ES-I3 (cell line): ENCODE results near the gene ATP9B.
"Not testable (repeated sequence)": the region's sequence is repeated elsewhere in the genome, so short reads cannot be mapped to it uniquely, and the experiment has no call there.

Source experiments
- H3K36me3 ChIP-seq: 2 replicates; pipeline ENCODE4 v1.6.1; 2013; ENCODE audit warnings: mild to moderate bottlenecking, low read length, control low read depth, moderate library complexity; ENCODE audit not compliant: insufficient read depth
- H3K4me1 ChIP-seq: 2 replicates; pipeline ENCODE4 v1.6.1; 2013; ENCODE audit warnings: mild to moderate bottlenecking, control low read depth, low read length; ENCODE audit not compliant: insufficient read depth
- H3K9ac ChIP-seq: 2 replicates; pipeline ENCODE4 v1.6.1; 2013; ENCODE audit warnings: low read depth, mild to moderate bottlenecking, low read length, moderate library complexity
- H3K9me3 ChIP-seq: 2 replicates; pipeline ENCODE4 v1.6.1; 2013; ENCODE audit warnings: mild to moderate bottlenecking, low read length, moderate library complexity; ENCODE audit not compliant: control insufficient read depth, insufficient read depth

The ATP9B gene

GRCh38 chr18:79133724-79134123 lies 64.5 kb downstream of the ATP9B start:
- Histone ChIP-seq H3K4me1 (no peaks in the 10 kb centered on the region), H3K9me3 (no peaks in the 10 kb centered on the region), H3K9ac (no peak overlapping the region), H3K36me3 (no peaks in the 10 kb centered on the region)

- Histone ChIP-seq H3K9me3 (no peaks in the 10 kb centered on the region), H3K4me1 (no peaks in the 10 kb centered on the region), H3K9ac (no peak overlapping the region), H3K36me3 (no peaks in the 10 kb centered on the region)
These were observed 66.7 kb downstream of the ATP9B start for GRCh38 chr18:79135924-79136323.

GRCh38 chr18:79136742-79137141 lies 67.5 kb downstream of the ATP9B start:
- Histone ChIP-seq H3K9me3 (no peaks in the 10 kb centered on the region), H3K4me1 (no peaks in the 10 kb centered on the region), H3K9ac (no peak overlapping the region), H3K36me3 (no peaks in the 10 kb centered on the region)

- Histone ChIP-seq H3K36me3 (no peaks in the 10 kb centered on the region), H3K4me1 (no peaks in the 10 kb centered on the region), H3K9ac (no peak overlapping the region), H3K9me3 (no peaks in the 10 kb centered on the region)
These were observed 70.0 kb downstream of the ATP9B start for GRCh38 chr18:79139206-79139605.

GRCh38 chr18:79147014-79147413 lies 77.8 kb downstream of the ATP9B start:
- no peak overlapping the region for H3K9ac ChIP-seq
- no peaks in the 10 kb centered on the region for H3K4me1 ChIP-seq
- H3K36me3 ChIP-seq: no peaks in the 10 kb centered on the region
- no peaks in the 10 kb centered on the region for H3K9me3 ChIP-seq

GRCh38 chr18:79151191-79151590 lies 82.0 kb downstream of the ATP9B start:
- H3K36me3 ChIP-seq: no peaks in the 10 kb centered on the region
- H3K9me3 ChIP-seq: no peaks in the 10 kb centered on the region
- no peak overlapping the region for H3K9ac ChIP-seq

GRCh38 chr18:79156327-79156726 lies 87.1 kb downstream of the ATP9B start:
- H3K4me1 ChIP-seq: no peaks in the 10 kb centered on the region
- H3K9ac ChIP-seq: no peak overlapping the region
- no peaks in the 10 kb centered on the region; the same call in 1 of the 2 replicates for H3K36me3 ChIP-seq
- no peaks in the 10 kb centered on the region for H3K9me3 ChIP-seq

More at GRCh38 chr18:79151191-79151590, 82.0 kb downstream of the ATP9B start:
- no peaks in the 10 kb centered on the region for H3K4me1 ChIP-seq

- Histone ChIP-seq H3K36me3 (peaks cover 3% of the 10 kb centered on the region), H3K4me1 (no peaks in the 10 kb centered on the region), H3K9me3 (no peaks in the 10 kb centered on the region), H3K9ac (no peak overlapping the region)
These were observed 95.5 kb downstream of the ATP9B start for GRCh38 chr18:79164706-79165105.

- Histone ChIP-seq H3K9me3 (no peaks in the 10 kb centered on the region), H3K9ac (no peak overlapping the region), H3K36me3 (peaks cover 3% of the 10 kb centered on the region; the same call in 1 of the 2 replicates), H3K4me1 (no peaks in the 10 kb centered on the region)
These were observed 97.5 kb downstream of the ATP9B start for GRCh38 chr18:79166702-79167101.

GRCh38 chr18:79167526-79168190 lies 98.5 kb downstream of the ATP9B start:
- H3K36me3 ChIP-seq: peaks cover 3% of the 10 kb centered on the region; the same call in 1 of the 2 replicates
- no peaks in the 10 kb centered on the region for H3K4me1 ChIP-seq
- H3K9me3 ChIP-seq: no peaks in the 10 kb centered on the region
- no peak overlapping the region for H3K9ac ChIP-seq

GRCh38 chr18:79169958-79170555 lies 100.9 kb downstream of the ATP9B start:
- H3K4me1 ChIP-seq: no peaks in the 10 kb centered on the region
- H3K36me3 ChIP-seq: peaks cover 3% of the 10 kb centered on the region; the same call in 1 of the 2 replicates
- no peaks in the 10 kb centered on the region for H3K9me3 ChIP-seq
- H3K9ac ChIP-seq: no peak overlapping the region

- not testable (repeated sequence) for H3K9me3 ChIP-seq, H3K9ac ChIP-seq, H3K36me3 ChIP-seq, H3K4me1 ChIP-seq
These were observed 103.1 kb downstream of the ATP9B start for GRCh38 chr18:79172331-79172730.

GRCh38 chr18:79173742-79174141 lies 104.5 kb downstream of the ATP9B start:
- Histone ChIP-seq H3K4me1 (no peaks in the 10 kb centered on the region), H3K9me3 (no peaks in the 10 kb centered on the region)

GRCh38 chr18:79178113-79178531 lies 108.9 kb downstream of the ATP9B start:
- no peak overlapping the region for H3K9ac ChIP-seq
- H3K36me3 ChIP-seq: no peaks in the 10 kb centered on the region
- peaks cover 6% of the 10 kb centered on the region for H3K4me1 ChIP-seq
- no peaks in the 10 kb centered on the region for H3K9me3 ChIP-seq

More at GRCh38 chr18:79173742-79174141, 104.5 kb downstream of the ATP9B start:
- H3K9ac ChIP-seq: no peak overlapping the region
- no peaks in the 10 kb centered on the region for H3K36me3 ChIP-seq

GRCh38 chr18:79182047-79182713 lies 113.0 kb downstream of the ATP9B start:
- Histone ChIP-seq H3K9ac (no peak overlapping the region), H3K4me1 (peaks cover 6% of the 10 kb centered on the region), H3K36me3 (no peaks in the 10 kb centered on the region), H3K9me3 (no peaks in the 10 kb centered on the region)
